HepG2 (cell line): ENCODE measurements around the gene SRF. TPM values are rescaled to one million over a fixed set of nuclear protein-coding genes. Genes with fewer than 3 reads are reported as not detected.

Experiments used
- GATAD1 ChIP-seq: IDR thresholded peaks from 2 replicates; pipeline ENCODE4 v1.6.1; 2016; ENCODE audit warnings: missing genetic modification reagents, missing compliant biosample characterization
- GATAD2A ChIP-seq: IDR thresholded peaks from 2 replicates; pipeline ENCODE4 v1.6.1; 2016
- GZF1 ChIP-seq: sonication (generic); formaldehyde crosslinking; IDR thresholded peaks from 2 replicates; pipeline ENCODE4 v1.5.1; 2020; ENCODE audit warnings: mild to moderate bottlenecking, missing genetic modification reagents
- HMGXB4 ChIP-seq, 2 experiments: sonication (generic) in 1 of 2; formaldehyde crosslinking in 1 of 2; IDR thresholded peaks; 2 replicates each; pipeline versions ENCODE4 v1.4.0 to v1.6.1; 2018 to 2020; ENCODE audit warnings: missing genetic modification reagents in 2 of 2, borderline replicate concordance in 1 of 2, low read depth in 1 of 2, mild to moderate bottlenecking in 1 of 2, missing biosample characterization in 1 of 2
- KDM6A ChIP-seq: IDR thresholded peaks from 2 replicates; pipeline ENCODE4 v1.6.1; 2016; ENCODE audit warnings: low read depth
- NCOA2 ChIP-seq: sonication (generic); formaldehyde crosslinking; IDR thresholded peaks from 2 replicates; pipeline ENCODE4 v1.8.0; 2022; ENCODE audit warnings: inconsistent platforms
- PLSCR1 ChIP-seq: sonication (generic); formaldehyde crosslinking; IDR thresholded peaks from 2 replicates; pipeline ENCODE4 v1.5.0; 2020; ENCODE audit warnings: missing genetic modification reagents, mild to moderate bottlenecking, borderline replicate concordance
- PREB ChIP-seq: sonication (generic); formaldehyde crosslinking; IDR thresholded peaks from 2 replicates; pipeline ENCODE4 v1.4.0; 2020; ENCODE audit warnings: missing genetic modification reagents
- SMYD3 ChIP-seq: sonication (generic); formaldehyde crosslinking; IDR thresholded peaks from 2 replicates; pipeline ENCODE4 v1.8.1; 2023; ENCODE audit warnings: mild to moderate bottlenecking, missing genetic modification reagents
- SP140L ChIP-seq: sonication (generic); formaldehyde crosslinking; IDR thresholded peaks from 2 replicates; pipeline ENCODE4 v1.4.0; 2020; ENCODE audit warnings: missing genetic modification reagents, borderline replicate concordance
- TFE3 ChIP-seq: IDR thresholded peaks from 2 replicates; pipeline ENCODE4 v1.6.1; 2016
- ZHX2 ChIP-seq, 2 experiments: sonication (generic) in 1 of 2; formaldehyde crosslinking in 1 of 2; IDR thresholded peaks; 2 replicates each; pipeline versions ENCODE4 v1.6.1 to v1.9.0; 2014 to 2022; ENCODE audit warnings: antibody characterized with exemption in 1 of 2, borderline replicate concordance in 1 of 2, inconsistent platforms in 1 of 2, low read depth in 1 of 2, missing genetic modification reagents in 1 of 2
- ZNF121 ChIP-seq: sonication (generic); formaldehyde crosslinking; IDR thresholded peaks from 2 replicates; pipeline ENCODE4 v1.5.0; 2020; ENCODE audit warnings: mild to moderate bottlenecking, missing genetic modification reagents
- ZNF331 ChIP-seq: sonication (generic); formaldehyde crosslinking; IDR thresholded peaks from 2 replicates; pipeline ENCODE4 v1.4.0; 2020; ENCODE audit warnings: missing genetic modification reagents
- ZNF569 ChIP-seq: sonication (generic); formaldehyde crosslinking; IDR thresholded peaks from 2 replicates; pipeline ENCODE4 v1.5.0; 2020; ENCODE audit warnings: mild to moderate bottlenecking, missing genetic modification reagents, moderate library complexity, borderline replicate concordance
- ZNF713 ChIP-seq: sonication (generic); formaldehyde crosslinking; IDR thresholded peaks from 2 replicates; pipeline ENCODE4 v1.4.0; 2020; ENCODE audit warnings: mild to moderate bottlenecking, missing genetic modification reagents
- polyA plus RNA-seq, 8 experiments: library from polyadenylated mRNA; depleted of rRNA in 3 of 8; stranded (reverse) in 7 of 8; unstranded in 1 of 8; fragments of >200 nt; fragmentation: Illumina TruSeq in 4 of 8; extraction: Trizol in 4 of 8; gene quantifications; 2 replicates each; pipeline versions ENCODE4 v1.2.1 to v1.2.3, GENCODE V29; 2011 to 2016; ENCODE audit warnings: low read depth in 4 of 8, missing spikeins in 1 of 8, mixed read lengths in 1 of 8; ENCODE audit not compliant: insufficient read depth in 1 of 8
- total RNA-seq, 5 experiments: library from RNA; depleted of rRNA; stranded (reverse); fragments of >200 nt; fragmentation: Illumina TruSeq; extraction: Trizol; gene quantifications; 2 replicates each; pipeline ENCODE4 v1.2.3, GENCODE V29; 2016; ENCODE audit warnings: low read depth in 1 of 5

SRF gene
- total and polyA plus RNA-seq, 2 of the 13 experiments (the other 11 are each of a cell fraction or from before 2014, with no cell fraction given), result 25.5 to 44.1 TPM

- TF ChIP-seq ZHX2 (IDR thresholded peaks at IDR 0.05; ENCODE audit: low read depth), result no peak
- TF ChIP-seq ZHX2 (CRISPR knock-in tag; IDR thresholded peaks at IDR 0.05; ENCODE audit: borderline replicate concordance), result peak; percentile 92
- no peak; the same call in 1 of the 2 replicates for TF ChIP-seq GZF1 (CRISPR knock-in tag)
- TF ChIP-seq KDM6A (CRISPR knock-in tag), result no peak
- TF ChIP-seq HMGXB4 (CRISPR knock-in tag; IDR thresholded peaks at IDR 0.05; ENCODE audit: borderline replicate concordance in 1 of 2, low read depth in 1 of 2), result peak; percentile 93 to 97
- TF ChIP-seq PREB (CRISPR knock-in tag), result 0 out of 2 replicates have a peak, but pooled peaks have one; percentile 67
- 0 out of 2 replicates have a peak, but pooled peaks have one; percentile 77 for TF ChIP-seq ZNF713 (CRISPR knock-in tag)
- TF ChIP-seq ZNF331 (CRISPR knock-in tag), result peak; percentile 58; the same call in 1 of the 2 replicates
- 0 out of 2 replicates have a peak, but pooled peaks have one; percentile 26 for TF ChIP-seq SP140L (CRISPR knock-in tag)
- no peak for TF ChIP-seq PLSCR1
- TF ChIP-seq SMYD3 (CRISPR knock-in tag), result no peak
- TF ChIP-seq ZNF569 (CRISPR knock-in tag), result no peak
- no peak; the same call in 1 of the 2 replicates for TF ChIP-seq ZNF121 (CRISPR knock-in tag)
- TF ChIP-seq GATAD1 (CRISPR knock-in tag), result peak; percentile 53; the same call in 1 of the 2 replicates
- TF ChIP-seq GATAD2A (CRISPR knock-in tag), result no peak; the same call in 1 of the 2 replicates
- no peak for TF ChIP-seq NCOA2
- TF ChIP-seq TFE3 (CRISPR knock-in tag), result peak; percentile 20; the same call in 1 of the 2 replicates
These were observed at the start of gene SRF (continued) for GRCh38 chr6:43170931-43171706.
